Endometrium (tissue), 2 donors: ENCODE results near the gene SHH.

Experiments used
- FAIRE-seq: peaks from 2 replicates; lab custom pipeline; 2012; peaks lifted over from hg19 to GRCh38; lab: Jason Lieb, UNC
- donor health status: control.
- donor health status: control.

SHH gene

GRCh38 chr7:155806096-155806871 lies 6.0 kb downstream of the SHH start:
- FAIRE-seq = no peak

GRCh38 chr7:155805826-155806095 lies 6.5 kb downstream of the SHH start:
- no peak for FAIRE-seq

- no peak for FAIRE-seq
Observed at GRCh38 chr7:155804897-155805825, 7.1 kb downstream of the SHH start.

GRCh38 chr7:155804431-155804831 lies 7.8 kb downstream of the SHH start:
- no peak for FAIRE-seq

GRCh38 chr7:155803418-155804376 lies 8.6 kb downstream of the SHH start:
- FAIRE-seq = no peak

GRCh38 chr7:155802906-155803417 lies 9.3 kb downstream of the SHH start:
- no peak for FAIRE-seq

GRCh38 chr7:155802291-155802690 lies 10.0 kb downstream of the SHH start:
- no peak for FAIRE-seq

GRCh38 chr7:155800741-155801267 lies 11.5 kb downstream of the SHH start:
- FAIRE-seq = no peak

- FAIRE-seq = no peak
Observed at GRCh38 chr7:155800301-155800700, 12.0 kb downstream of the SHH start.

GRCh38 chr7:155799514-155799913 lies 12.7 kb downstream of the SHH start:
- FAIRE-seq = no peak

- no peak for FAIRE-seq
Observed at GRCh38 chr7:155798673-155799439, 13.4 kb downstream of the SHH start.

- FAIRE-seq = no peak
Observed at GRCh38 chr7:155797262-155798250, 14.7 kb downstream of the SHH start.

- FAIRE-seq = no peak
Observed at GRCh38 chr7:155796381-155797261, 15.6 kb downstream of the SHH start.

GRCh38 chr7:155795951-155796350 lies 16.3 kb downstream of the SHH start:
- no peak for FAIRE-seq

- no peak for FAIRE-seq
Observed at GRCh38 chr7:155795401-155795800, 16.9 kb downstream of the SHH start.

- no peak for FAIRE-seq
Observed at GRCh38 chr7:155794196-155794595, 18.1 kb downstream of the SHH start.

GRCh38 chr7:155793720-155794119 lies 18.5 kb downstream of the SHH start:
- FAIRE-seq = no peak

- no peak for FAIRE-seq
Observed at GRCh38 chr7:155792999-155793560, 19.2 kb downstream of the SHH start.
